ENCODE results near the gene FAM89B. TPM values are rescaled to one million over a fixed set of nuclear protein-coding genes. Genes with fewer than 3 reads are reported as not detected.

The FAM89B gene
- total and polyA plus RNA-seq, 3 donors from 2014 or later: 25.8 to 63.2 (median 59.9) TPM

GRCh38 chr11:65584723-65585171 lies 12.4 kb downstream of the FAM89B start:
- DNase-seq: peak; percentile 46

GRCh38 chr11:65585396-65586246 lies 13.3 kb downstream of the FAM89B start:
- no peak for TF ChIP-seq CTCF (IDR thresholded peaks at IDR 0.05)
- no peak for TF ChIP-seq POLR2A (IDR thresholded peaks at IDR 0.05)
- peak overlapping the region in 1 of 2 donors; percentile 6 for H3K4me3 ChIP-seq
- peaks cover 14% of the 10 kb centered on the region for H3K4me1 ChIP-seq
- no peaks in the 10 kb centered on the region for H3K36me3 ChIP-seq (ENCODE audit: low read depth, missing control alignments)
- 43 to 68% methylated on average over 44 to 50 of the region's 51 CpGs for WGBS, 2 donors
- no peak for DNase-seq
- no peak overlapping the region for H3K27ac ChIP-seq
- intact Hi-C loops (cut with DNase I; ENCODE audit: low total_unique reads): no loop called here
- no peaks in the 10 kb centered on the region for H3K27me3 ChIP-seq
- no peaks in the 10 kb centered on the region for H3K9me3 ChIP-seq

More at GRCh38 chr11:65584723-65585171, 12.4 kb downstream of the FAM89B start:
- no peaks in the 10 kb centered on the region for H3K27me3 ChIP-seq
- intact Hi-C loops (cut with DNase I; ENCODE audit: low total_unique reads): no loop called here
- H3K36me3 ChIP-seq (ENCODE audit: low read depth, missing control alignments): no peaks in the 10 kb centered on the region
- TF ChIP-seq POLR2A (IDR thresholded peaks at IDR 0.05): no peak
- H3K9me3 ChIP-seq: no peaks in the 10 kb centered on the region
- peaks cover 14% of the 10 kb centered on the region for H3K4me1 ChIP-seq
- H3K27ac ChIP-seq: no peak overlapping the region
- H3K4me3 ChIP-seq: peak overlapping the region; percentile 6 to 10
- WGBS, 2 donors: 51 to 65% methylated on average over 12 to 46 of the region's 46 CpGs

GRCh38 chr11:65586247-65586630 lies 13.9 kb downstream of the FAM89B start:
- Histone ChIP-seq H3K4me1 (peaks cover 14% of the 10 kb centered on the region), H3K27ac (no peak overlapping the region), H3K36me3 (ENCODE audit: low read depth, missing control alignments) (no peaks in the 10 kb centered on the region), H3K4me3 (no peak overlapping the region), H3K27me3 (no peaks in the 10 kb centered on the region), H3K9me3 (no peaks in the 10 kb centered on the region)
- intact Hi-C loops (cut with DNase I; ENCODE audit: low total_unique reads): no loop called here
- DNase-seq: no peak
- WGBS, 2 donors: 82 to 86% methylated on average over 2 to 4 of the region's 4 CpGs
- TF ChIP-seq CTCF (IDR thresholded peaks at IDR 0.05) (no peak), POLR2A (IDR thresholded peaks at IDR 0.05) (no peak)

- H3K27me3 ChIP-seq: no peaks in the 10 kb centered on the region
- 67 to 80% methylated on average over 1 to 2 of the region's 2 CpGs for WGBS, 2 donors
- no peak for TF ChIP-seq CTCF (IDR thresholded peaks at IDR 0.05)
- TF ChIP-seq POLR2A (IDR thresholded peaks at IDR 0.05): no peak
- intact Hi-C loops (cut with DNase I; ENCODE audit: low total_unique reads): no loop called here
- peaks cover 14% of the 10 kb centered on the region for H3K4me1 ChIP-seq
- no peak overlapping the region for H3K4me3 ChIP-seq
- no peaks in the 10 kb centered on the region for H3K9me3 ChIP-seq
- no peak for DNase-seq
- H3K27ac ChIP-seq: no peak overlapping the region
- H3K36me3 ChIP-seq (ENCODE audit: low read depth, missing control alignments): no peaks in the 10 kb centered on the region
These were observed 14.3 kb downstream of the FAM89B start for GRCh38 chr11:65586676-65587075.

- intact Hi-C loops (cut with DNase I; ENCODE audit: low total_unique reads): no loop called here
- H3K9me3 ChIP-seq: no peaks in the 10 kb centered on the region
- 65 to 66% methylated on average over 11 to 13 of the region's 13 CpGs for WGBS, 2 donors
- H3K4me1 ChIP-seq: peaks cover 15% of the 10 kb centered on the region
- no peak for TF ChIP-seq POLR2A (IDR thresholded peaks at IDR 0.05)
- peak; percentile 42 to 63 (median 44) for TF ChIP-seq CTCF (IDR thresholded peaks at IDR 0.05)
- no peak overlapping the region for H3K4me3 ChIP-seq
- peak overlapping the region; percentile 58 to 74 for H3K27ac ChIP-seq
- no peaks in the 10 kb centered on the region for H3K36me3 ChIP-seq (ENCODE audit: low read depth, missing control alignments)
- peak; percentile 62 for DNase-seq
- H3K27me3 ChIP-seq: no peaks in the 10 kb centered on the region
These were observed 16.1 kb downstream of the FAM89B start for GRCh38 chr11:65588199-65589054.
